GM21528 (cell line): ENCODE data around the gene STH.

ENCODE experiments used
- ATAC-seq: cut with Tn5 transposase; IDR thresholded peaks from one replicate; pipeline ENCODE4 v1.9.1; 2021; ENCODE audit warnings: mild to moderate bottlenecking, moderate library complexity; ENCODE audit not compliant: unreplicated experiment, low FRiP score

Gene STH

DNA sequence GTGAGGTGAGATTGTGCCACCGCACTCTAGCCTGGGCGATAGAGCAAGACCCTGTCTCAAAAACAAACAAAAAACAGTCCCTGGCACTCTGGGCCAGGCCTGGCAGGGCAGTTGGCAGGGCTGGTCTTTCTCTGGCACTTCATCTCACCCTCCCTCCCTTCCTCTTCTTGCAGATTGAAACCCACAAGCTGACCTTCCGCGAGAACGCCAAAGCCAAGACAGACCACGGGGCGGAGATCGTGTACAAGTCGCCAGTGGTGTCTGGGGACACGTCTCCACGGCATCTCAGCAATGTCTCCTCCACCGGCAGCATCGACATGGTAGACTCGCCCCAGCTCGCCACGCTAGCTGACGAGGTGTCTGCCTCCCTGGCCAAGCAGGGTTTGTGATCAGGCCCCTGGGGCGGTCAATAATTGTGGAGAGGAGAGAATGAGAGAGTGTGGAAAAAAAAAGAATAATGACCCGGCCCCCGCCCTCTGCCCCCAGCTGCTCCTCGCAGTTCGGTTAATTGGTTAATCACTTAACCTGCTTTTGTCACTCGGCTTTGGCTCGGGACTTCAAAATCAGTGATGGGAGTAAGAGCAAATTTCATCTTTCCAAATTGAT is 24.8 kb downstream of the STH start:
- ATAC-seq: no peak

DNA sequence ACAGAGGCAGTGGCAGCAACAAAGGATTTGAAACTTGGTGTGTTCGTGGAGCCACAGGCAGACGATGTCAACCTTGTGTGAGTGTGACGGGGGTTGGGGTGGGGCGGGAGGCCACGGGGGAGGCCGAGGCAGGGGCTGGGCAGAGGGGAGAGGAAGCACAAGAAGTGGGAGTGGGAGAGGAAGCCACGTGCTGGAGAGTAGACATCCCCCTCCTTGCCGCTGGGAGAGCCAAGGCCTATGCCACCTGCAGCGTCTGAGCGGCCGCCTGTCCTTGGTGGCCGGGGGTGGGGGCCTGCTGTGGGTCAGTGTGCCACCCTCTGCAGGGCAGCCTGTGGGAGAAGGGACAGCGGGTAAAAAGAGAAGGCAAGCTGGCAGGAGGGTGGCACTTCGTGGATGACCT is 25.5 kb downstream of the STH start:
- no peak for ATAC-seq

DNA sequence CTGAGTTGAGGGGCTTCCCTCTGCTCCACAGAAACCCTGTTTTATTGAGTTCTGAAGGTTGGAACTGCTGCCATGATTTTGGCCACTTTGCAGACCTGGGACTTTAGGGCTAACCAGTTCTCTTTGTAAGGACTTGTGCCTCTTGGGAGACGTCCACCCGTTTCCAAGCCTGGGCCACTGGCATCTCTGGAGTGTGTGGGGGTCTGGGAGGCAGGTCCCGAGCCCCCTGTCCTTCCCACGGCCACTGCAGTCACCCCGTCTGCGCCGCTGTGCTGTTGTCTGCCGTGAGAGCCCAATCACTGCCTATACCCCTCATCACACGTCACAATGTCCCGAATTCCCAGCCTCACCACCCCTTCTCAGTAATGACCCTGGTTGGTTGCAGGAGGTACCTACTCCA is 26.0 kb downstream of the STH start:
- ATAC-seq: no peak

DNA sequence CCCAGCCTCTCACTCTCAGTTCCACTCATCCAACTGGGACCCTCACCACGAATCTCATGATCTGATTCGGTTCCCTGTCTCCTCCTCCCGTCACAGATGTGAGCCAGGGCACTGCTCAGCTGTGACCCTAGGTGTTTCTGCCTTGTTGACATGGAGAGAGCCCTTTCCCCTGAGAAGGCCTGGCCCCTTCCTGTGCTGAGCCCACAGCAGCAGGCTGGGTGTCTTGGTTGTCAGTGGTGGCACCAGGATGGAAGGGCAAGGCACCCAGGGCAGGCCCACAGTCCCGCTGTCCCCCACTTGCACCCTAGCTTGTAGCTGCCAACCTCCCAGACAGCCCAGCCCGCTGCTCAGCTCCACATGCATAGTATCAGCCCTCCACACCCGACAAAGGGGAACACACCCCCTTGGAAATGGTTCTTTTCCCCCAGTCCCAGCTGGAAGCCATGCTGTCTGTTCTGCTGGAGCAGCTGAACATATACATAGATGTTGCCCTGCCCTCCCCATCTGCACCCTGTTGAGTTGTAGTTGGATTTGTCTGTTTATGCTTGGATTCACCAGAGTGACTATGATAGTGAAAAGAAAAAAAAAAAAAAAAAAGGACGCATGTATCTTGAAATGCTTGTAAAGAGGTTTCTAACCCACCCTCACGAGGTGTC is 26.6 kb downstream of the STH start:
- ATAC-seq: no peak

DNA sequence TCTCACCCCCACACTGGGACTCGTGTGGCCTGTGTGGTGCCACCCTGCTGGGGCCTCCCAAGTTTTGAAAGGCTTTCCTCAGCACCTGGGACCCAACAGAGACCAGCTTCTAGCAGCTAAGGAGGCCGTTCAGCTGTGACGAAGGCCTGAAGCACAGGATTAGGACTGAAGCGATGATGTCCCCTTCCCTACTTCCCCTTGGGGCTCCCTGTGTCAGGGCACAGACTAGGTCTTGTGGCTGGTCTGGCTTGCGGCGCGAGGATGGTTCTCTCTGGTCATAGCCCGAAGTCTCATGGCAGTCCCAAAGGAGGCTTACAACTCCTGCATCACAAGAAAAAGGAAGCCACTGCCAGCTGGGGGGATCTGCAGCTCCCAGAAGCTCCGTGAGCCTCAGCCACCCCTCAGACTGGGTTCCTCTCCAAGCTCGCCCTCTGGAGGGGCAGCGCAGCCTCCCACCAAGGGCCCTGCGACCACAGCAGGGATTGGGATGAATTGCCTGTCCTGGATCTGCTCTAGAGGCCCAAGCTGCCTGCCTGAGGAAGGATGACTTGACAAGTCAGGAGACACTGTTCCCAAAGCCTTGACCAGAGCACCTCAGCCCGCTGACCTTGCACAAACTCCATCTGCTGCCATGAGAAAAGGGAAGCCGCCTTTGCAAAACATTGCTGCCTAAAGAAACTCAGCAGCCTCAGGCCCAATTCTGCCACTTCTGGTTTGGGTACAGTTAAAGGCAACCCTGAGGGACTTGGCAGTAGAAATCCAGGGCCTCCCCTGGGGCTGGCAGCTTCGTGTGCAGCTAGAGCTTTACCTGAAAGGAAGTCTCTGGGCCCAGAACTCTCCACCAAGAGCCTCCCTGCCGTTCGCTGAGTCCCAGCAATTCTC is 27.4 kb downstream of the STH start:
- ATAC-seq: no peak

DNA sequence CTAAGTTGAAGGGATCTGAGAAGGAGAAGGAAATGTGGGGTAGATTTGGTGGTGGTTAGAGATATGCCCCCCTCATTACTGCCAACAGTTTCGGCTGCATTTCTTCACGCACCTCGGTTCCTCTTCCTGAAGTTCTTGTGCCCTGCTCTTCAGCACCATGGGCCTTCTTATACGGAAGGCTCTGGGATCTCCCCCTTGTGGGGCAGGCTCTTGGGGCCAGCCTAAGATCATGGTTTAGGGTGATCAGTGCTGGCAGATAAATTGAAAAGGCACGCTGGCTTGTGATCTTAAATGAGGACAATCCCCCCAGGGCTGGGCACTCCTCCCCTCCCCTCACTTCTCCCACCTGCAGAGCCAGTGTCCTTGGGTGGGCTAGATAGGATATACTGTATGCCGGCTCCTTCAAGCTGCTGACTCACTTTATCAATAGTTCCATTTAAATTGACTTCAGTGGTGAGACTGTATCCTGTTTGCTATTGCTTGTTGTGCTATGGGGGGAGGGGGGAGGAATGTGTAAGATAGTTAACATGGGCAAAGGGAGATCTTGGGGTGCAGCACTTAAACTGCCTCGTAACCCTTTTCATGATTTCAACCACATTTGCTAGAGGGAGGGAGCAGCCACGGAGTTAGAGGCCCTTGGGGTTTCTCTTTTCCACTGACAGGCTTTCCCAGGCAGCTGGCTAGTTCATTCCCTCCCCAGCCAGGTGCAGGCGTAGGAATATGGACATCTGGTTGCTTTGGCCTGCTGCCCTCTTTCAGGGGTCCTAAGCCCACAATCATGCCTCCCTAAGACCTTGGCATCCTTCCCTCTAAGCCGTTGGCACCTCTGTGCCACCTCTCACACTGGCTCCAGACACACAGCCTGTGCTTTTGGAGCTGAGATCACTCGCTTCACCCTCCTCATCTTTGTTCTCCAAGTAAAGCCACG is 28.3 kb downstream of the STH start:
- no peak for ATAC-seq

DNA sequence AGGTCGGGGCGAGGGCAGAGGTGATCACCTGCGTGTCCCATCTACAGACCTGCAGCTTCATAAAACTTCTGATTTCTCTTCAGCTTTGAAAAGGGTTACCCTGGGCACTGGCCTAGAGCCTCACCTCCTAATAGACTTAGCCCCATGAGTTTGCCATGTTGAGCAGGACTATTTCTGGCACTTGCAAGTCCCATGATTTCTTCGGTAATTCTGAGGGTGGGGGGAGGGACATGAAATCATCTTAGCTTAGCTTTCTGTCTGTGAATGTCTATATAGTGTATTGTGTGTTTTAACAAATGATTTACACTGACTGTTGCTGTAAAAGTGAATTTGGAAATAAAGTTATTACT is 28.9 kb downstream of the STH start:
- no peak for ATAC-seq

DNA sequence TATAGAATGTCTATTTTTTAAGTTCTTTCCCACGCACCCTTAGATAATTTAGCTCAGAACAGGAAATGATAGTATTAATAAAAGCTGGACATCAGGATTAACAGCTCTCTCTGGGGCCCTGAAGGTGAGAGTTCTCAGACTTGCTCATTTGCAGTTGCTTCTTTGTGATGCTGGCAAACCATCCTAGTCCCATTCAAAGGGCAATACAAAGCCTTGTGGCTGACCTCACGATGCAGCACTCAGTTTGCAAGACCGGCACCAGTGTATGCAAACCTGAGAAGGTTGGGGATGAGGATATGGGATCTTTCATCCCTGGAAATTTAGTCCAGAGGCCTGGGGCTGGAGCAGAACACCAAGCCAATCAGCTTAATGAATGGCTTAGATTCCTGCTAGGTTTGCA is 29.3 kb downstream of the STH start:
- ATAC-seq: no peak

DNA sequence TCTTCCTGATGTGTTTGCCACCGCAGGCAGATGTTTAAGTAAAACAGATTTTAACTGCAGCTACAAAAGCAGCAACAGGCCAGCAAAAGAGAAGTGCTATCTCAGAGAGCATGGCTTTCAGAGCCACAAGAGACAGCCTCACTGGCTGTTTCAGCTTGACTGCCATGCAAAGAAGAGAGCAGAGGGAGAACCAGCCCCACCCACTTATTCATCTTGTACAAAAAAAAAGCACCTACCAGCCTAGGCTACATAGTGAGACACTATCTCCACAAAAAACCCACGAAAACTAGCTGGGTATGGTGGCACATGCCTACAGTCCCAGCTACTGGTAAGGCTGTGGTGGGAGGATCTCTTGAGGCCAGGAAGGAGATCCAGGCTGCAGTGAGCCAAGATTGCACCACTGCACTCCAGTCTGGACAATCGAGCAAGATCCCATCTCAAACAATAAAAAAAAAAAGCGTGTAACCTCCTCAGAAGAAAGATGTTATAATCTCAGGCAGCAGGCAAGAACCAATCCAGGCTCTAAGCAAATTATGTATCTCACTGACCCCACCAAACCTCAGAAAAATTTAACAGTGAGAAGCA is 30.0 kb downstream of the STH start:
- ATAC-seq: no peak

DNA sequence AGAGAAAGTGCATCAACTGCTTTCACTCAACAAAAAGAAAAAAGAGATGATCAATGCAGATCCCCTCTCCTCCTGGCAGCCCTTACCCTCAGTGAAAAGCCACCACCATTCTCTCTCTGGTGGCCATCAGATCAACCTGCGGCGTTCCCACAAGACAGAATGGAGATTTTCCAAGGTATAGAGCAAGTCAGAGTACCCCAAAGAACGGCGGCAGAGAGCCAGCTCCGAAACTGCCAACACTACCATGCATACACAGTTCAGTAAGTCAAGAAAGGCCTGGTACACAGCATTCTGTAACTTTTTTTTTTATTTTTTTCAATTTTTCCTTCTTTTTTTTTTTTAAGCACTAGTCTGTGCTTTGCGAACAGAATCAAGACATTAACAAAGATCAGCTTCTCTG is 30.6 kb downstream of the STH start:
- ATAC-seq: no peak

DNA sequence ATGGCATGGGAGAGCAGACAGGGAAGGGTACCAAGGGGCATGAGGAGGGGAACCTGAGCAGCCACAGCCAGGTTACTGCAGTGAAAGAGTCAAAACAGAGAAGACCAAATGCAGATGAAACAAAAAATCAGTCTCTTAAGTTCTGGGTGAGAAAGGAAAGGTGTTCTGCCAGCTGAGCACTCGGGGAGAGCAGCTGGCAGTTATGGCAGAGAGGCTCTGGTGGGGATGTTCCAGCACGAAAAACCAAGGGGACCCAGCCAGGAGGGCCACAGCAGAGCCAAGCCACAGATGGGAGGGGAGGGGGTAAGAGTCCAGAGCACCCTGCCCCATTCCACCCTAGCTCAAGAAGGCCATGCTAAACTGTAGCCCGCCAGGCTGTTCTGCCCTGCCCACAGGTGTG is 31.7 kb downstream of the STH start:
- no peak for ATAC-seq

DNA sequence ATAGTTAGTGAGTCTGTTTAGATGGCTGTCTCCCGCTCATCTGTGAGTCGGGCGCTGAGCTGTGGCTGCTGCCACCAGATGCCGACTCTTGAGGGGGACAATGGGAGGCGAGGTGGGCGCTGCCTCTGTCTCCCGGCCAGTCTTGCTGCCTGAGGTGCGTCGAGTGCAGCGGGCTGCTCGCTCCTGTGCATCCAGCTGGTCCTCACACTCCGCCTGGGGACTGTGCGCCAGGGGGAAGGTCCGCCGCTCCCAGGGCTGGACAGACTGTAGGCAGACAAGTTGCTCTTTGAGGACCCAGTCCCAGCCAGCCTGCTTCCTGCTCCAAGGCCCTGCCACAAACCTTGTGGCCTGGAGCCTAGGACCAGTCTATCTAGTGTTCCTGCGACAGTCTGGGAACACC is 32.4 kb downstream of the STH start:
- ATAC-seq: no peak

DNA sequence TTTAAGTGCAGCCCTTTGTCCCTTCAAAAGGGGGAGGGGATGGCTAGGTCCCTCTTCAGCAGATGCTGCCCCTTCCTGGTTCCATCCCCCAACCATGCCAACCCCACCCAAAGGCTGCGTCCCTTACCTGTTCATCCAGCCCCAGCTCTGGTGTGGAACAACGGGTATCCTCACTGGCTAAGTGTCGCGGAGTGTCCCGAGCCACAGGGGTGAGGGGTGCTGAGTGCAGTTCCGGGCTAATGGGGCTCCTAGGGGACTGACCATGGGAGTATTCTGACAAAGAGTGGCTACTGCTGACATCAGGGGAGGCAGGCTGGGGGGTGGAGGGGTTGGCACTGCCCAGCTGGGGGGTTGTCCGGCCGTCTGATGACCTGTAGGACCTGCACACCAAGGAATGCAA is 32.9 kb downstream of the STH start:
- ATAC-seq: no peak

DNA sequence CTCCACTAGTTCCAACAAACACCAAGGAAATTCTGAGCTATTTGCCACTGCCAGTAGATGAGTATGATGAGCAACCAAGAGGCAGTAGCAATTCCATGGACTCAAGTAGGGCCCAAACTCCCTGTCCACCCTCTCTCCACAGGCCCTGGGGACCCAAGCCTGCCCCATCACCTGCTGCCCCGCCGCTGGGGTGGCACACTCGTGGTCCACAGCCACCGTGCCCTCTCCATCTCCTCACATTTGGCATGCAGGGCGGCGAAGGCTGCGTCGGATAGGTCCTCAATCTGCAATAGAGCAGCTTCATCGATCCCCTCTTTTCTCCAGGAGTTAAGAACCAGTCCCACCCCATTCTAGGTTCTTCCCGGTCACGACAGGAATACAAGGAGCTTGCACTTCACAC is 33.9 kb downstream of the STH start:
- no peak for ATAC-seq

DNA sequence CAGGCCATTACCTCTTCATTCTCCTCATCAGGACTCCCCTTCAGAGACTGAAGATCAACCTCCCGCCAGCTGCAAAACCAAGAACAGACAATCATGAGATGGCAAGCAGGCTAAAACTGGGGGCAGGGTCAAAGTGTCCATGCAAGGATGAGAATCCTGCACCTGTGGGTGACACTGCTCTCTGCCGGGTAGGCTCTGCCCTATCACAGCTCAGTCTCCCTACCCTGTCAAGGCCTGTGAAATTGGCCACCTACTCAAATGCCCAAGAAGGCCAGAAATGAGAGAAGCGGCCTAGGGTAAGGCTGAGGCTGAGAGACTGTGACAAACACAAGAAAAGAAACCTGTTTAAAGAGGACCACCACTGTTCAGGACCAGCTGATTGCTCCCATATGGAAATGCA is 34.3 kb downstream of the STH start:
- no peak for ATAC-seq

DNA sequence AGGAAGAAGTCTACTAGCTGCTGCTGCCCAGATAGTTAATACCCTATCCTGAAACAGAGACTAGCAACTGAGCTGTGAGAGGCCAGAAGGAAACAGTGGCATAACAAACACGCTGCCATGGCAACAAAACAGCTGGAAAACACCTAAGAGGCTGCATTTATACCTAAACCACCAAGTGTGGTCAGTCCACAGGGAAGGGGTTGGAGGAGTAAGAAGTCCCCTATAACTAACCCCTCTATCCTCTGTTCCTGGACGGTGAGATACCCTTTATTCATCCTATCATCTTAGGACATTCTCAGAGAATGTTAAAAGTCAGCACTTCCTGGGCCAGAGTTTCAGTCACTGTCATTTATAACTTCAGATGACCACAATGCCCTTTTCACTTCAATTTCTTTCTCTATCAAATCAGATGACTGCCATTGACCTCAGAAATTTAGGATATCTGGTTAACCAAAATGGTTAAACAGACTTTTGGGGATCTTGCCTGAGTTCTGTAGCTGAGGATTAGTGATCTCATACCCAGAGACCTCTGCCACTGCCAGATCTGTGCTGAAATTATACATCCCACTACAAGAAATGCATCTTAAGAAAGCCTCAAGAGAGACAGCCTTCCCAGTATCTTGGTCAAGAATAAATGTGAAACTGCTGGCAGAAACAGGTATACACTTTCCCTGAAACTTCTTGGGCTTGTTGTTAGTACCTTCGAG is 36.2 kb downstream of the STH start:
- no peak for ATAC-seq

DNA sequence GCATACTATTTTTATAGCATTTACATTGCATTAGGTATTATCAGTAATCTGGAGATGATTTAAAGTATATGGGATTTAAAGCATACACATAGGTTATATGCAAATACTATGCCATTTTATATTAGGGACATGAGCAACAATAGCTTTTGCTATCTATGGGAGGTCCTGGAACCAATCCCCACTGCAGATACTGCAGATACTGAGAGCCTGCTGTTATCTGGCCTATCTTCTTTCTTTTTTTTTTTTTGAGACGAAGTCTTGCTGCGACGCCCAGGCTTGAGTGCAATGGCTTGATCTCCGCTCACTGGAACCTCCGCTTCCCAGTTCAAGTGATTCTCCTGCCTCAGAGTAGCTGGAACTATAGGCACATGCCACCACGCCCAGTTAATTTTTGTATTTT is 37.4 kb downstream of the STH start:
- no peak for ATAC-seq

DNA sequence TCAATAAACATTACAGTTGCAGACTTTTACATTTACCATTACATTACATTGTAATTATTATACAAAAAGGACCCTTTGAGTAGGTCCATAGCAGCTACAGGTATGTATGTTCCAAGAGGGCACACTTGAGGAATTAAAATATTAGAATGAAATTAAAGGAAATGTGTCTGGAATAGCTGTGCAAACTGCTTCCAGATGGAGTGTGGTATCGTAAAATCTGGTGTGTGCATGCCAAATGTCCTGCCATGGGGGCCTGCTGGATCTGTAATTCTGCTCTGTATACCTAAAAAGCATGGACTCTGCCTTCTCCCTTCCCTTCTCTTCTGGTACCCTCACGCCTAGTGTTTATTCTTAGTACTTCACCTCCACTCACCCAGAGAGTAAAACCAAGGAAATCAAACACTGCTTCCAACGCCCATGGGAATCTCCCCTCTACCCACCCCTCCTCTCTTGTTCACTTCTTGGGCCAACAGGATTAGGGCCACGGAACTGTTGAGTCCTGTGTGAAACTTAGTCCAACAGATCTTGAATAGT is 38.7 kb downstream of the STH start:
- no peak for ATAC-seq

DNA sequence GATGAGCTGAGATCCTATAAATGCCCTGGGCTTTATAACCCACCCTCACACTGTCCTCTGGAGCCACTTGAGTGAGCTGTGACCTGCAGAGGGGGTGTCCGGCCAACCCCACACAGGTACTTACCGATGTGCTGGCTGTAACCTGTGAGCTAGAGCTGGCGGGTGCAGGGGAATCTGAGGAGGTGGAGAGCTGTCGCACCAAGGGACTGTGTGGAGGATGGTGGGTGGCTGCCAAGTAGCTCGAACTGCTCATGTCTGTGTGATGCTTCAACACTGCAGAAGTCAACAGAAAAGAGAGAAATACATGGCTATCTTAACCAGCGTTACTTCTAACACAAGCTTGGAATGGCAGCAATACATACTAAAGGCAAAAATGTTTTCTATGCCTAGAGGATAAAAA is 39.4 kb downstream of the STH start:
- ATAC-seq: no peak

DNA sequence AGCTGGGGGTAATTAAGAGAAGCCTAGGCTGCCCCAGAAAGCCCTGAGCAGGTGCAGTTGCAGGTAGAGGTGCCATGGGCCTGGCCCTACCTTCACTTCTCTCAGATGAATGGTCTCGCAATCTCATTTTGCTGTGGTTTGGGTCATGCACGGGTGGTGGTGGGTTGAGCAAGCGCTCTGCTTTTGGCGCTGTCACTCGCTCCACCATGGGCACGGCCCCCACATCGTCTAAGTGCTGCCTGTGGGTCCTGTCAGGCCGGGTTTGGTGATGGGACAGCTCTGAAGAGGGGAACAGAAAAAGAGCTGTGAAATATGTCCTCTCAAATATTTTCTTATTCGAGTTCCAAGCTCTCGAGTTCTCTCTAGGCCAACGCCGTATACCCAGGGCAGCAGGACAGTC is 39.9 kb downstream of the STH start:
- no peak for ATAC-seq
